ENCODE results near the gene SLC25A40.

GRCh38 chr7:87874066-87874465 is 2.1 kb downstream of the SLC25A40 start:
- TF ChIP-seq CTCF (conservative IDR thresholded peaks at IDR 0.05; ENCODE audit: low read depth, low read length) = no peak
- TF ChIP-seq EZH2 (IDR thresholded peaks at IDR 0.05; ENCODE audit: low read length, unreplicated experiment) = no peak
